MCF 10A (cell line): ENCODE results near the gene GFRA1. TPM values are rescaled to one million over a fixed set of nuclear protein-coding genes. Genes with fewer than 3 reads are reported as not detected.

Source experiments
- BruUV-seq: library from RNA; stranded (reverse); fragments of 400-500 nt; replicated peaks from 2 replicates; lab custom pipeline; 2021; lab: Mats Ljungman, UMichigan
- CTCF ChIA-PET: fragments of 300-600 bp; sonication (Branson Sonifier 250); formaldehyde crosslinking; extraction: SDS; loops from one replicate; lab custom pipeline; 2021; ENCODE audit warnings: antibody characterized with exemption, inconsistent platforms; lab: Yijun Ruan, JAX
- POLR2A ChIA-PET: fragments of 300-600, 350-650 bp; sonication (Branson Sonifier 250); formaldehyde crosslinking; extraction: SDS; loops from one replicate; lab custom pipeline; 2020; ENCODE audit warnings: antibody characterized with exemption, inconsistent platforms; lab: Yijun Ruan, JAX
- DNase-seq: peaks from one replicate; pipeline ENCODE4 v3.0.0-alpha.2; 2018; ENCODE audit not compliant: unreplicated experiment
- H3K27ac Mint-ChIP-seq: one replicate; pipeline ENCODE4 v1.8.0; 2022; ENCODE audit warnings: mild to moderate bottlenecking, low read depth, mixed read lengths; ENCODE audit not compliant: unreplicated experiment
- H3K27me3 Mint-ChIP-seq: one replicate; pipeline ENCODE4 v1.8.0; 2022; ENCODE audit warnings: mixed read lengths; ENCODE audit not compliant: insufficient read depth, unreplicated experiment
- H3K36me3 Mint-ChIP-seq: one replicate; pipeline ENCODE4 v1.8.0; 2022; ENCODE audit warnings: mild to moderate bottlenecking, moderate library complexity, mixed read lengths; ENCODE audit not compliant: insufficient read depth, unreplicated experiment
- H3K4me1 Mint-ChIP-seq: one replicate; pipeline ENCODE4 v1.8.0; 2022; ENCODE audit warnings: mixed read lengths; ENCODE audit not compliant: insufficient read depth, unreplicated experiment
- H3K4me3 Mint-ChIP-seq: one replicate; pipeline ENCODE4 v1.8.0; 2022; ENCODE audit warnings: mild to moderate bottlenecking, moderate library complexity, mixed read lengths; ENCODE audit not compliant: unreplicated experiment
- H3K9me3 Mint-ChIP-seq: one replicate; pipeline ENCODE4 v1.8.0; 2022; ENCODE audit warnings: mixed read lengths; ENCODE audit not compliant: unreplicated experiment
- CTCF ChIP-seq: fragments of 200-600 bp; IDR thresholded peaks from one replicate; pipeline ENCODE4 v1.8.0; 2022; ENCODE audit warnings: antibody characterized with exemption, mild to moderate bottlenecking; ENCODE audit not compliant: unreplicated experiment
- intact Hi-C: fragments of 100-400 bp; cut with micrococcal nuclease; formaldehyde crosslinking; loops from 2 replicates; pipeline ENCODE4 v1.14.1; 2022
- total RNA-seq: library from RNA; stranded (reverse); gene quantifications from 2 replicates; pipeline ENCODE4 v1.2.3, GENCODE V29; 2022

GFRA1 gene
- total RNA-seq, 1 experiment from 2014 or later = not detected

GRCh38 chr10:116083226-116083762 lies 189.7 kb downstream of the GFRA1 start:
- Mint-ChIP-seq H3K9me3 (no peaks in the 10 kb centered on the region), H3K27ac (no peak overlapping the region), H3K4me1 (no peaks in the 10 kb centered on the region), H3K27me3 (peaks cover 11% of the 10 kb centered on the region), H3K4me3 (no peak overlapping the region), H3K36me3 (no peaks in the 10 kb centered on the region)
- no peak for DNase-seq
- POLR2A ChIA-PET = no interaction called here
- CTCF ChIA-PET = interaction anchor here (0.8 kb wide), 1 partner anchor 19 kb away, joined by 3 read pairs; no protein-coding TSS in a partner anchor
- no TSS peak for BruUV-seq
- TF ChIP-seq CTCF = no peak
- intact Hi-C loops = no loop called here

- Mint-ChIP-seq H3K36me3 (no peaks in the 10 kb centered on the region), H3K27me3 (peaks cover 11% of the 10 kb centered on the region), H3K4me3 (no peak overlapping the region), H3K27ac (no peak overlapping the region), H3K4me1 (no peaks in the 10 kb centered on the region), H3K9me3 (no peaks in the 10 kb centered on the region)
- intact Hi-C loops = no loop called here
- no peak for TF ChIP-seq CTCF
- ChIA-PET CTCF (interaction anchor here (0.6 to 0.8 kb wide), 2 partner anchors 19 to 139 kb away, joined by 3 to 4 read pairs; no protein-coding TSS in a partner anchor), POLR2A (no interaction called here)
- BruUV-seq = no TSS peak
- no peak for DNase-seq
Measured at GRCh38 chr10:116082762-116083161, 190.2 kb downstream of the GFRA1 start.

GRCh38 chr10:116082206-116082605 lies 190.8 kb downstream of the GFRA1 start:
- CTCF ChIA-PET = interaction anchor here (0.6 kb wide), 1 partner anchor 140 kb away, joined by 4 read pairs; no protein-coding TSS in a partner anchor
- TF ChIP-seq CTCF = no peak
- Mint-ChIP-seq H3K9me3 (no peaks in the 10 kb centered on the region), H3K27ac (no peak overlapping the region), H3K27me3 (peaks cover 11% of the 10 kb centered on the region), H3K4me1 (no peaks in the 10 kb centered on the region), H3K4me3 (no peak overlapping the region), H3K36me3 (no peaks in the 10 kb centered on the region)
- DNase-seq = no peak
- POLR2A ChIA-PET = no interaction called here
- intact Hi-C loops = no loop called here
- BruUV-seq = no TSS peak

- ChIA-PET CTCF (no interaction called here), POLR2A (no interaction called here)
- Mint-ChIP-seq H3K36me3 (no peaks in the 10 kb centered on the region), H3K9me3 (no peaks in the 10 kb centered on the region), H3K4me1 (no peaks in the 10 kb centered on the region), H3K27me3 (peaks cover 3% of the 10 kb centered on the region), H3K27ac (no peak overlapping the region), H3K4me3 (no peak overlapping the region)
- peak; percentile 49 for DNase-seq
- no TSS peak for BruUV-seq
- intact Hi-C loops = no loop called here
- no peak for TF ChIP-seq CTCF
Measured at GRCh38 chr10:116080553-116080952, 192.5 kb downstream of the GFRA1 start.
